ENCODE data around the gene TMEM87B.
"Not testable (repeated sequence)": the region's sequence is repeated elsewhere in the genome, so short reads cannot be mapped to it uniquely, and the experiment has no call there.

TMEM87B gene

DNA sequence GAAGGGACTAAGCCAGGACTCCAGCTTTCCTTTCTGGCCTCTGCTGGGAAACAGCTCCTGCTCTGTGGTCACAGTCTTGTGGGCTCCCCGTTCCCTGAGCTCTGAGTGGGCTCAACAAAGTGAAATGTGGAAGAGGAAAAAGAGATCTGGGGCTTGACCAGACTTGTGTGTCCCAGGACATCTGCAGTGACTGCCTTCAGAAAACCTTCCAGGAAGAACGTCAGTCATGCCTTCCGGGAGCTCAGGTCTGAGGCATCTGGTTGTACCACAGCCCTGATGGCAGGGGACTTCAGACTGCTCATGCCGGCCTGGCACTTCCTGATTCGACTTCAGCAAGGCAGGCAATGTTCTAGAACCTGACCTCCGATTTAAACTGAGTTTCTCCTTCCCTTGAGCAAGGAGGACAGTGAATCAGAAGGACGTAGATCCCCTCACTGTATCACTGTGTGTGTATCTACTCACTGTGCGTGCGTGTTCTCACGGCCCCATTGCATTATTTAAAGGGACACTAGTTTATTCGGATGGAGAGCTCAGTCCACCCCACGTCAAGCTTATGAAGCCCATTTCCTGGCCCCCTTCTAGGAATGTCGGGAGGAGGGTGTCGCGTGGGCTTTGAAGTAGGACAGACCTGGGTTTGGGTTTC is 82.6 kb downstream of the TMEM87B start:
- no peak for DNase-seq

DNA sequence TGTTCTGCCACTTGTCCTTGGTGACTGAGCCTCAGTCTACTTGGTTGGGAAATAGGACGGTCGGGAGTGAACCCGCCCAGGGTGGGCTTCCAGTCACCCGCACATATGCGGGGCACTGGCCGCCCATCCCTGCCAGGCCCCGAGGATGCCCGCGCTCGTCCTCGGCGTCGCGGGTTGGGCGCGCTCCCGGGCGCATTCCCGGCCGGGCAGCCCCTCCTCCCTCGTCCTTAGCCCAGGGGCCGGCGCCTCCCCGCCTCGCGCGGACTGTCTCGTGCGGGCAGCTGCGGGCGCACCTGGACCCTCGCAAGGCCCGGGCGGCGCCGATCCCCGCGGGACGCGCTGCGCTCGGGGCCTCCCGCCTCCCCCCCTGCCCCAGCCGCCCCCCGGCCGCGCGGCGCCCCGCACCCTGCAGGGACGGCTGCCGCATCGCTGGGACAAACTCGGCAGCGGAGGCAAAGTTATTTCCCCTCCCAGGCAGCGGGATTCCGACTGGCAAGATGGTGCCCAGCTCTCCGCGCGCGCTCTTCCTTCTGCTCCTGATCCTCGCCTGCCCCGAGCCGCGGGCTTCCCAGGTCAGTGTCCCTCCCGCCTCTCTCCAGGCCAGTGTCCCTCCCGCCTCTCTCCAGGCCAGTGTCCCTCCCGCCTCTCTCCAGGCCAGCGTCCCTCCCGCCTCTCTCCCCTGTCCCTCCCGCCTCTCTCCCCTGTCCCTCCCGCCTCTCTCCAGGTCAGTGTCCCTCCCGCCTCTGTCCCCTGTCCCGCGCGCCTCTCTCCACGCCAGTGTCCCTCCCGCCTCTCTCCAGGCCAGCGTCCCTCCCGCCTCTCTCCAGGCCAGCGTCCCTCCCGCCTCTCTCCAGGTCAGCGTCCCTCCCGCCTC is 83.3 kb downstream of the TMEM87B start, which contains the start of gene FBLN7:
Gene FBLN7 (plus strand): TSS at position 227 of the 874 bp plus-strand sequence. CDS start 271 bp downstream, at position 498.
- DNase-seq, result no peak

DNA sequence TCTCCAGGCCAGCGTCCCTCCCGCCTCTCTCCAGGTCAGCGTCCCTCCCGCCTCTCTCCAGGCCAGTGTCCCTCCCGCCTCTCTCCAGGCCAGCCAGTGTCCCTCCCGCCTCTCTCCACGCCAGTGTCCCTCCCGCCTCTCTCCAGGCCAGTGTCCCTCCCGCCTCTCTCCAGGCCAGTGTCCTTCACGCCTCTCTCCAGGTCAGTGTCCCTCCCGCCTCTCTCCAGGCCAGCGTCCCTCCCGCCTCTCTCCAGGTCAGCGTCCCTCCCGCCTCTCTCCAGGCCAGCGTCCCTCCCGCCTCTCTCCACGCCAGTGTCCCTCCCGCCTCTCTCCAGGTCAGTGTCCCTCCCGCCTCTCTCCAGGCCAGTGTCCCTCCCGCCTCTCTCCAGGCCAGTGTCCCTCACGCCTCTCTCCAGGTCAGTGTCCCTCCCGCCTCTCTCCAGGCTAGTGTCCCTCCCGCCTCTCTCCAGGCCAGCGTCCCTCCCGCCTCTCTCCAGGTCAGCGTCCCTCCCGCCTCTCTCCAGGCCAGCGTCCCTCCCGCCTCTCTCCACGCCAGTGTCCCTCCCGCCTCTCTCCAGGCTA is 84.1 kb downstream of the TMEM87B start:
- DNase-seq, result not testable (repeated sequence)

DNA sequence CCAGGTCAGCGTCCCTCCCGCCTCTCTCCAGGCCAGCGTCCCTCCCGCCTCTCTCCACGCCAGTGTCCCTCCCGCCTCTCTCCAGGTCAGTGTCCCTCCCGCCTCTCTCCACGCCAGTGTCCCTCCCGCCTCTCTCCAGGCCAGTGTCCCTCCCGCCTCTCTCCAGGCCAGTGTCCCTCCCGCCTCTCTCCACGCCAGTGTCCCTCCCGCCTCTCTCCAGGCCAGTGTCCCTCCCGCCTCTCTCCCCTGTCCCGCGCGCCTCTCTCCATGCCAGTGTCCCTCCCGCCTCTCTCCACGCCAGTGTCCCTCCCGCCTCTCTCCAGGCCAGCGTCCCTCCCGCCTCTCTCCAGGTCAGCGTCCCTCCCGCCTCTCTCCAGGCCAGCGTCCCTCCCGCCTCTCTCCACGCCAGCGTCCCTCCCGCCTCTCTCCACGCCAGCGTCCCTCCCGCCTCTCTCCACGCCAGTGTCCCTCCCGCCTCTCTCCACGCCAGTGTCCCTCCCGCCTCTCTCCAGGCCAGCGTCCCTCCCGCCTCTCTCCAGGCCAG is 84.7 kb downstream of the TMEM87B start:
- not testable (repeated sequence) for DNase-seq

DNA sequence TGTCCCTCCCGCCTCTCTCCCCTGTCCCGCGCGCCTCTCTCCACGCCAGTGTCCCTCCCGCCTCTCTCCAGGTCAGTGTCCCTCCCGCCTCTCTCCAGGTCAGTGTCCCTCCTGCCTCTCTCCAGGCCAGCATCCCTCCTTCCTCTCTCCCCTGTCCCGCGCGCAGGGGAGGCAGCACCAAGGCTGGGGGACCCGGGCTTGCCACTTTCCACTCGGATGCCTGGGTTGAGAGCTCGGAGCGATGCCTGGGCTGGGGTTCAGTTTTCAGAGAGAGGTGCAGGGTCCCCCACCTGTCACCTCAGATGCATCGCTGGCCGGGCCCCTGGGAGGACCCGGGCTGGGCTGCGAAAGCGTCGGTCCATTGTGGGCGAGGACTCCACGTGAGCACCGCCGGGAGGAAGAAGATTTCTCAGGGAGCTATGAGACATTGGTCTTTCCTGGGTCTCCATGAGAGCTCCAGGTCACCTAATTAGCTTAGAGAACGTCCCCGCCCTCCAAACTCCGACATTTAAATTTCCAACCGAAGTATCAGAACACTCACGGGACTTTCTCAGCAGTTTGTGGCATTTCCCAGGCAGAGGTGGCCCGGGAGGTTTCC is 85.2 kb downstream of the TMEM87B start:
- no peak for DNase-seq

DNA sequence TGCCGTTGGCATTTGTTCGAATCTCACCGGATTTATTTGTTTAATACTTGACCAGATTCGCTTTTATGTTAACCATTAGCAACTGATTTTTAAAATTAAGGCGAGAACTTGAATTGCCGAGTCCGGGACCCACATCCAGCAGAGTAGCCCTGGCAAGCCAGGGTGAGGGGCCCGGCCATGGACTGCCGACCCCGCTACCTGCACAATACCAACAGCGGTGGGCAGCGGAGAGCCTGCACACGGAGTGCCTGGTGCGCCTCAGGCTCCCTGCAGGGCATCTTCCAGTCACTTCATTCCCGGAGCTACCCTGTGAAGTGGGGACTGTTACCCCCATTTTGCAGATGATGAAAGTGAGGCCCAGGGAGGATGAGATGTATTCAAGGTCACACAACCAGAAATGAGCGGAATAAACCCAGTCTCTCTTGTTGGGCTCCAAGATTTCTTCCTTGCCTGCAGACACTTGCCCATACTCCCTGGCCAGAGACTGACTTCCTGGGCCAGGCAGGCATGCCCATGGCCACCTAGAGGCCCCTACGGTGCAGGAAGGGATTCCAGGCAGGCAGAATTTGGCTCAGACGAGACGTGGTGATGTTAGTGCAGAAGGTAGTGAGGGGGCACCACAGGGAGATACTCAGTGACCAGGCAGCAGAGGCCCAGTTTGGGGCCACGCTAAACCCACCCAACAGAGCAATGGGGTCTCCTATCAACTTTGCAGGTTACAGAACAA is 86.0 kb downstream of the TMEM87B start:
- no peak for DNase-seq

DNA sequence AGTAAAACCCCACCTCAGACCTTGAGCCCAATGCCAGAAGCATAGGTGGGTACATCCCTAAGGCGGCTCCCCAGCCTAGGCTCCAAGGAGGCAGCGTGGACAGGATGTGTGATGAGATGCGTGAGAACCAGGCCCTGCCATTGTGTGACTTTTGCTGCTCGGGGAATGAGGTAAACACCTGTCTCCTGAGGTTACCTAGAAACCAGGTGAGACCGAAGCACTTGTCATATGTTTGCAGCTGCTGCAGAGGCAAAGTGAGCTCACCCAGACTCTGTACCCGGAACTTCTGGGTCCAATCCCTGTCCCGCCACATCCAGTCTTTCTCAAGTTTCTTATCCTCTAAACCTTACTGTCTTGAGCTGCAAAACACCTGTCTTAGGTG is 86.5 kb downstream of the TMEM87B start:
- no peak for DNase-seq

DNA sequence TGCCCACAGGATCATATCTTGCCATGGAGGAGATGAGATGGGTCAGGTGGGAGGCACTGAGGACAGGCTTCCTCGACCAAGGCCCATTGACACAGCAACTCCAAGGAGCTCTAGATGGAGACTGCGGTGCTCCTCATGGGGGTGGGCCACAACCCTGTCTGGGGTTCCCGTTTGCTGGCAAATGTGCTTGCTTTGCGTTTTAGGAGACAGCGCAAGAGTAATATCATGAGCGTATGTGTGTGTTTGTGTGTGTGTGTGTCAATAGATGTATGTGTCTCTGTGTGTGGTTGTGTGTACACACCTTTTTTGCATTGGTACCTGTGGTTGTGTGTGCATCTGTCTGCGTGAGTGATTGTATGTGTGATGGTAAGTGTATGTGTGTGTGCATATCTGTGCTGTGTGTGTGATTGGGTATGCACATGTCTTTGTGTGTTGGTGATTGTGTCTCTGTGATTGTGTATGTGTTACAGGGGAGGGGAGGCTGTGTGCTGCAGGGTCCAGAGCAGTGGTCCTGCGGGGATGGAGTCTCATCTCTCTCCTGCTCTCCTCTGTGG is 87.5 kb downstream of the TMEM87B start:
- no peak for DNase-seq

DNA sequence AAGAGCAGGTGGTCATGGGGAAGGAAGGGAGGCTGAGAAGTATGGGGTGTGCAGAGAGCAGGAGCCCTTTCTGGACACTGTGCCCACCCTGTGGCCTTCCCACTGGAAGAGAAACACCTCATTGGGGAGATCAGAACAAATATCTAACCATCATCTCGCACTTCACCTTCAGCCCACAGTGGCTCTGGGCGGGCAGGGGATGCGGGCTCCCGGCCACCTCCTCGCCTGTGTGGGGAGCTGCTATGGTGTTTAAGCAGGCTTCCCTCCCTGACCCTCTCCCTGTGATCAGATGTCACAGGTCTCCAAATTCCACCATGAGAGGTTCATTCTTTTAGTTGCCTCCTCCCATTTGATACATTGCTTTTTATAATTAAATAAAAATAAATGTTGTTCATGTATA is 88.1 kb downstream of the TMEM87B start:
- no peak for DNase-seq

DNA sequence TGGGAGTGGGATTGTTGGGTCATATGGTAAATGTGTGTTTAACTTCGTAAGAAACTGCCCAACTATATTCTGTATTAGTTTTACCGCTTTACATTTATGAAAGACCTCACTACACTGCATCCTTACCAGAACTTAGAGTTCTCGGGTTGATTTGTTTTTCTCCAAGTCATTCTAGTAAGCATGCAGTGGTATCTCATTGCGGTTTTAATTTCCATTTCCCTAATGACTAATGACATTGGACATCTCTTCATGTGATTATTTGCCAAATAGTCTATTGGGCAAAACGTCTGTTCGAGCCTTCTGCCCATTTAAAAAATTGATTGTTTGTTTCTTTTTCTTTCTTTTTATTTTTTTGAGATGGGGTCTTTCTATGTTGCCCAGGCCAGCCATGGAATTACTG is 89.9 kb downstream of the TMEM87B start:
- DNase-seq, result no peak

DNA sequence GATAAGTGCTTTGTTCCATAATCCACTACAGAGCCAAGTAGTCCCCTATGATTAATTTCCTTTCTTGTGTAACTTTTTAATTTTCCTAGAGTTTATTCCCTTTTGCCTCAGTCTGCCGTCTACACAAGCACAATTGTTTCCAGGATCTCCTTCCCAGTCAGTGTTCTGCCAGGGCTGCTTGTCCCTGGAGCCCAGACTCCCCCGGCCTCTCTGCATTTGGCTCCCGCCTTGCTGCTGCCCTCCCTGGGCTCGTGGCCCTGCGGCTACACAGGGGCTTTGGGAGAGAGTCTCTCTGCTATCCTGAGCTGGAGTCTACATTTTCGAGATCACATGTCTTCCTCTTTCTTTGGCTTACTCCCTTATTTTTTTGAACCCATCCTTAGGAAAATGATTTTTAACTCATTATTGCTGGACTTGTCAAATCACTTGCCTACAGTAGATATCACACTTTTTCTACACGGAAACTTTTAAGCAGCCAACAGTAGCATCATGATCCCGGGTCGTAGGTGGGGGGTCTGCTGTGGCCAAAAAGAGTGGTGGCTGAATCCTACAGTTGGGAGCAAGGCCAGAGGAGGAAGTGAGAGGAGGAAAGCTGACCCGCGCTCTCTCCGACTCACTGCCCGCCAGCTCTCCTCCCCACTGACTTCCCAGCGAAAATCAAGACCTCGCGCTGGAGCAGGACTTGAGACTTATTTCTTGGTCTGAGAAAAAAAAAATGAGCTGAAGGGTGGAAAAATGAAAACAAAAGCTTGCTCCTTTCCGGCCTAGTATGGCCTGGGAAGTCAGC is 92.5 kb downstream of the TMEM87B start:
- DNase-seq, result no peak

DNA sequence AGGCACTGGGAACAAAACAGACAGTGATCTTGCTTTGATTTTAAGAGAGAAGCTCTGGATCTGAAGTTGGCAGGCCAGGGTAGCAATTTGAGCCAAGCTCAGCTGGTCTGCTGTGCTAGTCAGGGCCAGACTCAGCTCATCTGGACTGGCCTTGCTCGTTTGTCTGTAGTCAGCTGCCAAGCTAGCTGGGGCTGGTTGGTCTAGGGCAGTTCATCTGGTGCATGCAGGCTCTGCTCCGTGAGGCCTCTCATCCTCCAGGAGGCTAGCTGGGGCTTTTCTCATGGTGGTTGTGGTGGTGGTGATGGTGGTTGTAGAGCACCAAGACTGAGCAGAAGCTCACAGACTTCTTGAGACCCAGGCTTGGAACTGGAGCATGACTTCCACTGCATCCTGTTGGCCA is 93.4 kb downstream of the TMEM87B start:
- DNase-seq, result no peak

DNA sequence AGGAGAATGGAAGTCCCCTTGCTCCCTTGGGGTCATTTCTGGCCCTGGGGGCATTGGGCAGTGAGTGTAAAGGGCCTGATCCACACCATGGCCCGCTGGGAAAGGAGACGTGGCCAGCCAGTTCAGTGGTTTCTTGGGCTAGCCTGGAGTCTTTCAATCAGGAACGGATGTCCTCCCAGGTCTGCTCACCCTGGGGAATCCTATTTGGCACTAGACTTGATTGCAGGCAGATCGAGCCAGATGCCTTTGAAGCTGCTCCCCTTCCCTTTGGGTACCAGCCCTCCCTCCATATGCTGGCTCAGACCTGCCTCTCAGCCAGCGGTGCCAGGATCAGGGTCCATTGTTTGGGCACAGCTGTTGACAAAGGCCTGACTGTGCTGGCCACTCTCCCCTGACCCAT is 94.1 kb downstream of the TMEM87B start:
- DNase-seq, result no peak

DNA sequence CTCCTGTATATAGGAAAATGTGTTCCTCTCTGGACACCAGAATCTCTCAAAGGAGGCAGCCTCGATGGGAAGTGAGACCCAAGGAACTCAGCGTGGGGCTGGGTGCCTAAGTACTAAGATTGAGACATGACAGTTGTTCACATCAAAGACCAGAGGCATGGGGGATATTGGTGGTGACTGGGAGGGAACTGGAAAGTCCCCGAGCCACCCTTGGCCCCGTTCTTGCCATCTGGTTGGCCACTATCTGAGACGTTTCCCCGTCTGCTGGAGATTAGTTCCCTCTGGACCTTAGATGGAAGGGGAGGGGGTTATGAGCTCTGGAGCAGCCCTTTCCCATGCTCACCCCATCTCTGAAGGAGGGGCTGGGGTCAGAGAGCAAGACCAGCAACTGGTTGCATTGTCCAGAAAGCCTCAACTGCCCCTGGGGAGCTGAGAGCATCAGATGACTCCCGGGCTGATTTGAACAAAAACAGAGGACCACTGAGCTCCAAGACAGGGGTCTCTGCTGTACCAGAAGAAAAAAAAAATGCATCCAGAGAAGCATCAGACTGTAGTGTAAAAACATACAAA is 94.9 kb downstream of the TMEM87B start:
- DNase-seq, result no peak

DNA sequence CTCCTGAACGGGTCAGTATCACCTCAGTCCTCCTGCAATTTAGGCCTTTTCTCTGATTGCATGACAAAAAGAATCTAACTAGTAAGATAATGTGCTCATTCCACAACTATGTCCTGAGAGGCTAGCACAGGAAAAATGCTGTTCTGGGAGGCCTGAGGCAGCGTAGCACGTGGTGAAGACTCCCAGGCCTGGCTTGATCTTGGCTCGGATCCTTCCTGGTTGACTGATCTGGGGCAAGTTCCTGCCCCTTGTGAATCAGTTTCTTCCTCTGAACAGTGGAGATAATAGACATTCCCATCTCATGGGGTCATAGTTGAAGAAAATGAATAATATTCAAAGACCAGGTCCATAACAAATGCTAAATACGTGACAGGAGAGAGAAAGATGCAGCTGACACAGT is 95.4 kb downstream of the TMEM87B start:
- no peak for DNase-seq

DNA sequence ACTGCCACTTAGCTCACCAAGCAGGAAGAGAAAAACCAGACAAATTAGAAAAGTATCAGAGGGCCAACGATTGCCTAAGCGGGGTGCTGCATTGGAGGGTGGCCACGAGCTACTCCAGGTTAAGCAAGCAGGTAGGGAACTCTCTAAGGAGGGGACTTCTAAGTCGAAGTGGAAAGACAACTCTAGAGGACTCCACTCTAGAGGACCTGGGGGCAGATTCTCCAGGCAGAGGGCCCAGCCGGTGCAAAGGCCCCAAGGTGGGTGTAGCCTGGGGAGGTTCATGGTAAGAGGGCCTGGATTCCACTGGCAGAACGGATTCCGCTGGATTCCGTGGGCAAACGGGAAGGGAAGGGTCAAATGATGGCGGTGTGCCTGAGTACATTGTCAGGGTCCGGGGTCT is 95.8 kb downstream of the TMEM87B start:
- no peak for DNase-seq

DNA sequence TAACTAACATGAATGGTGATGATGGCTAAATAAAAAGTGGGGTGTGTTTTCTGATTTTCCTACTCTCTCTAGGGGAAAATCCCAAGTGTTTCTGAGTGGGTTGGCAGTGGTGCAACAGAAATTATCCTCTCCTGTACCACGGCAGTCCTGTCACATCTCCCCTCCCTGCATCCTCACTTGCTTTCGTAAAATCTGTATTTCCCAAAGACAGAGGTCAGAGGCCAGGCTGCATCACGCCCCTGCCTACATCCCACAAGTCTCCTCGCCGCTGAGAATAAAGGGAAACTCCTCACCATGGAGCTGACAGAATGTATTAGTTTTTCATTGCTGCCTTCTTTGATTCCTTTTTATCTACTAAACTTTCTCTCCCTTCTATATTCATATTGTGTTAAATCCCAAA is 96.2 kb downstream of the TMEM87B start:
- DNase-seq, result no peak

DNA sequence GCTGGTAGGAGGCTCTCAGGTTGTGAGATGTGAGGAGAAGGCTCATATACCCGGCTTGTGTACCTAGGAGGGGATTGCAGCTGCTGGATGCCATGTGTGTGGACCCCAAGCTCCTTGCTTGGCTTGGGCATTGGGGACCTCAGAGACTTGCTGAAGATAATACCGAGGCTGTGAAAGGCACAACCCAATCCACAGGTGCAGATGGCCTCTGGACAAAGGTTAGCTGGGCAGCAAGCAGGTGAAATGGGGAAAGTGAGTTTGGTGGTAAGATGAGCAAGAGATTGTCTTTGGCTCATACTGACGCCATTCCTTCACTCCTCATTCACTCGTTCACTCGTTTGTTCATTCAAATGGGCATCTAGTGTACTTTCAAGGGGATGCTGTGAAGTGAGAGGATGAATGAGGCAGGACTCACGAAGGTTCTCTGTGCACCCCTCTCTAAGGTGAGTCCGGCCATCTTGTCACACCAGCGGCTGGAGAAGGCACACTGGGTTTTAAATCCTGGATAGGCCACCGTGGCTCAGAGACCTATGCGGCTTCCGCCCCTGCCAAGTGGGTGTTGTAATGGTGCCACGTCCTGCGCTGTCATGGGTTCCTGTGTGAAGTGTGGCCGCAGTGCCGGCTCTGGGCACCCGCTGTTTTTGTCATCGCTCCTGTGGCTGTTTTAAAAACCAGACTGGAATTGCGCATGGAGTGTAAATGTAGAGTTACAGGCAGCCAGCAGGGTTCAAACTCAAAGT is 96.8 kb downstream of the TMEM87B start:
- no peak for DNase-seq

DNA sequence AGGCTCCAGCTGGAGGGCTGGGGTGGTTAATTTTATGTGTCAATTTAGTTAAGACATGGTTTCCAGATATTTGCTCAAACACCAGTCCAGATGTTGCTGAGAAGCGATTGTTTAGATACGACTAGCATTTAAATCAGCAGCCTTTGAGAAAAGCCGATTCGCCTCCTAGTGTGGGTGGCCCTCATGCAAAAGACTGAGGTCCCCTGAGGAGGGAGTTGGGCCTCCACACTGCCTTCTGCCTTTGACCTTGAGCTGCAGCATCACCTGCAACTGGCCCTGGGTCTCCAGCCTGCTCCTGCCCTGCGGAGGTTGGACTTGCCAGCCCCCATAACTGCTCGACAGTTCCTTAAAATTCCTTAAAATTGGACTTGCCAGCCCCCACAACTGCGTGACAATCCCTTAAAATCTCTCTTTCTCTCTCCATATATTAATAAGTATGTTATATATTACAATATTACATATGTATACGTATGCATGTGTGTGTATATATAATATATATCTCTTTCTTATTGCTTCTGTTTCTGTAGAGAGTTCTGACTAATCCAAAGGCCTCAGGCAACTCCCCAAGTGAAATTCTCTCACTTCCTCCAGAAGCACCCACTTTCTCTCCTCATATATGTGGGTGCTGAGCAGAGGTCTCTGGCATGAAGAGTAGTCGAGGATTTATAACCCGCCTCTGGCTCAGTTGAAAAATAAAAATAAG is 97.6 kb downstream of the TMEM87B start:
- DNase-seq, result no peak

DNA sequence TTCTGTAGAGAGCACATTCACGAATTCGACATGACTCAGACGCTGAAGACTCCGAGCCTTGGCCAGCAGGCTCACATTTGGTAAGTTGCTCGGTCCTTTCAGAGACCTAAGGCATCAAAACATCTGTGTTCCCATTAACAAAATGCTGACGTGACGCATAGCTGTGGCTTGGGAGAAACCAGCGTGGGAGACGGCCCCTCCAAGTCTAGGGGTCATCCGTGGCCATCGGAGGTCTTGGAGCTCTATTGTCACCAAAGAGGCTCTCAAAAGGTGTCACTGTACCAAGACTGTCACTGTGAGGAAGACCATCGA is 98.1 kb downstream of the TMEM87B start:
- DNase-seq, result no peak

Data from activated T-cell treated with anti-CD3 and anti-CD28 coated beads for 4 hours (primary cell).